Fibroblast of lung (primary cell): ENCODE data around the gene BAIAP3.

Experiments used
- CTCF ChIP-seq, 2 donors: IDR thresholded peaks in 1 of 2; conservative IDR thresholded peaks in 1 of 2; 1 replicate in 1 of 2; 2 replicates in 1 of 2; pipeline ENCODE4 v1.5.1; 2011 to 2012; ENCODE audit warnings: low read length in 2 of 2, control low read depth in 1 of 2, inconsistent platforms in 1 of 2, low read depth in 1 of 2, mild to moderate bottlenecking in 1 of 2
- EZH2 ChIP-seq: IDR thresholded peaks from 2 replicates; pipeline ENCODE4 v1.5.1; 2012; ENCODE audit warnings: low read length, control low read depth, mild to moderate bottlenecking; ENCODE audit errors: missing control alignments

- TF ChIP-seq CTCF (conservative IDR thresholded peaks at IDR 0.05 in 1 of 2, IDR thresholded peaks at IDR 0.05 in 1 of 2; ENCODE audit: low read depth in 1 of 2, low read length in 2 of 2) (no peak), EZH2 (no peak)
These were observed 24.2 kb upstream of the BAIAP3 start, which contains the start of gene UBE2I for GRCh38 chr16:1308977-1309885.
